IgD-negative memory B cell (primary cell): ENCODE data around the gene RASSF1. TPM values are rescaled to one million over a fixed set of nuclear protein-coding genes. Genes with fewer than 3 reads are reported as not detected.

Experiments
- H3K27ac Mint-ChIP-seq, 3 donors: one replicate each; pipeline ENCODE4 v1.8.0; 2020 to 2022; ENCODE audit warnings: mild to moderate bottlenecking in 3 of 3, mixed read lengths in 3 of 3, moderate library complexity in 1 of 3
- H3K27me3 Mint-ChIP-seq: one replicate; pipeline ENCODE4 v1.8.0; 2021; ENCODE audit warnings: mixed read lengths
- H3K36me3 Mint-ChIP-seq: one replicate; pipeline ENCODE4 v1.8.0; 2020; ENCODE audit warnings: mild to moderate bottlenecking, mixed read lengths
- H3K4me1 Mint-ChIP-seq, 3 donors: one replicate each; pipeline ENCODE4 v1.8.0; 2020 to 2022; ENCODE audit warnings: mixed read lengths in 3 of 3, mild to moderate bottlenecking in 1 of 3
- H3K4me3 Mint-ChIP-seq, 4 donors: one replicate each; pipeline ENCODE4 v1.8.0; 2020 to 2022; ENCODE audit warnings: mild to moderate bottlenecking in 4 of 4, mixed read lengths in 4 of 4, moderate library complexity in 3 of 4
- H3K9me3 Mint-ChIP-seq, 3 donors: one replicate each; pipeline ENCODE4 v1.8.0; 2020 to 2021; ENCODE audit warnings: mixed read lengths in 3 of 3, mild to moderate bottlenecking in 1 of 3
- polyA plus RNA-seq: library from polyadenylated mRNA; unstranded; fragments of 300-500 nt; fragmentation: Illumina TruSeq; gene quantifications from one replicate; pipeline ENCODE4 v1.2.3, GENCODE V29; 2021

RASSF1 gene
- polyA plus RNA-seq, 1 donor from 2014 or later, result 155 TPM

GRCh38 chr3:50326182-50326541 lies 14.5 kb downstream of the RASSF1 start:
- H3K4me3 Mint-ChIP-seq, result peak overlapping the region in 2 of 4 donors; percentile 81 to 92
- H3K36me3 Mint-ChIP-seq, result no peaks in the 10 kb centered on the region
- no peaks in the 10 kb centered on the region for H3K27me3 Mint-ChIP-seq
- H3K4me1 Mint-ChIP-seq, result peaks cover 11 to 19% (median 17%) of the 10 kb centered on the region in 3 donors
- no peak overlapping the region for H3K27ac Mint-ChIP-seq
- H3K9me3 Mint-ChIP-seq, result no peaks in the 10 kb centered on the region

GRCh38 chr3:50325497-50326181 lies 15.0 kb downstream of the RASSF1 start:
- no peaks in the 10 kb centered on the region for H3K36me3 Mint-ChIP-seq
- no peaks in the 10 kb centered on the region for H3K9me3 Mint-ChIP-seq
- H3K4me3 Mint-ChIP-seq, result peak overlapping the region in 2 of 4 donors; percentile 41 to 92
- no peaks in the 10 kb centered on the region for H3K27me3 Mint-ChIP-seq
- H3K4me1 Mint-ChIP-seq, result peaks cover 11 to 19% (median 19%) of the 10 kb centered on the region in 3 donors
- no peak overlapping the region for H3K27ac Mint-ChIP-seq

GRCh38 chr3:50325113-50325480 lies 15.5 kb downstream of the RASSF1 start:
- H3K4me1 Mint-ChIP-seq, result peaks cover 14 to 23% (median 22%) of the 10 kb centered on the region in 3 donors
- no peaks in the 10 kb centered on the region for H3K36me3 Mint-ChIP-seq
- H3K27me3 Mint-ChIP-seq, result no peaks in the 10 kb centered on the region
- peak overlapping the region in 2 of 4 donors; percentile 27 to 92 for H3K4me3 Mint-ChIP-seq
- no peaks in the 10 kb centered on the region for H3K9me3 Mint-ChIP-seq
- peak overlapping the region in 1 of 3 donors; percentile 86 for H3K27ac Mint-ChIP-seq

- Mint-ChIP-seq H3K36me3 (no peaks in the 10 kb centered on the region), H3K9me3 (no peaks in the 10 kb centered on the region), H3K27me3 (no peaks in the 10 kb centered on the region), H3K4me3 (peak overlapping the region in 3 of 4 donors; percentile 3 to 92 (median 27)), H3K4me1 (peaks cover 17 to 27% (median 26%) of the 10 kb centered on the region in 3 donors), H3K27ac (peak overlapping the region in 2 of 3 donors; percentile 63 to 86)
Measured at GRCh38 chr3:50324351-50325112, 16.1 kb downstream of the RASSF1 start.

GRCh38 chr3:50323614-50324199 lies 16.9 kb downstream of the RASSF1 start:
- Mint-ChIP-seq H3K9me3 (no peaks in the 10 kb centered on the region), H3K36me3 (no peaks in the 10 kb centered on the region), H3K4me3 (peak overlapping the region in 1 of 4 donors; percentile 92), H3K27ac (peak overlapping the region in 2 of 3 donors; percentile 53 to 89), H3K27me3 (no peaks in the 10 kb centered on the region), H3K4me1 (peaks cover 20 to 34% (median 30%) of the 10 kb centered on the region in 3 donors)

- Mint-ChIP-seq H3K9me3 (no peaks in the 10 kb centered on the region), H3K27me3 (no peaks in the 10 kb centered on the region), H3K27ac (peak overlapping the region in 2 of 3 donors; percentile 53 to 89), H3K4me1 (peaks cover 17 to 34% (median 28%) of the 10 kb centered on the region in 3 donors), H3K36me3 (no peaks in the 10 kb centered on the region), H3K4me3 (peak overlapping the region in 2 of 4 donors; percentile 13 to 92)
Measured at GRCh38 chr3:50323092-50323600, 17.5 kb downstream of the RASSF1 start.

- Mint-ChIP-seq H3K27ac (peak within 1 kb of the TSS; percentile 89 to 96 (median 95)), H3K27me3 (no peaks in the 10 kb centered on the region), H3K4me3 (peak within 1 kb of the TSS; percentile 84 to 96 (median 94)), H3K4me1 (peaks cover 15 to 31% (median 26%) of the 10 kb centered on the region in 3 donors), H3K36me3 (no peaks in the 10 kb centered on the region), H3K9me3 (no peaks in the 10 kb centered on the region)
Measured at GRCh38 chr3:50322386-50323091, 18.1 kb downstream of the RASSF1 start, which contains the start of gene HYAL2. Gene HYAL2, minus strand, starts transcription at chr3:50322745. Its CDS starts 2,256 bp downstream, at chr3:50320489.

- Mint-ChIP-seq H3K4me1 (peaks cover 16 to 32% (median 25%) of the 10 kb centered on the region in 3 donors), H3K9me3 (no peaks in the 10 kb centered on the region), H3K36me3 (no peaks in the 10 kb centered on the region), H3K27me3 (no peaks in the 10 kb centered on the region), H3K27ac (peak overlapping the region in 2 of 3 donors; percentile 89 to 95), H3K4me3 (peak overlapping the region in 3 of 4 donors; percentile 84 to 95 (median 90))
Measured at GRCh38 chr3:50322115-50322385, 18.6 kb downstream of the RASSF1 start.

- H3K27me3 Mint-ChIP-seq, result no peaks in the 10 kb centered on the region
- no peaks in the 10 kb centered on the region for H3K9me3 Mint-ChIP-seq
- peak overlapping the region; percentile 84 to 96 (median 92) for H3K4me3 Mint-ChIP-seq
- peak overlapping the region; percentile 89 to 96 (median 95) for H3K27ac Mint-ChIP-seq
- peaks cover 21 to 37% (median 26%) of the 10 kb centered on the region in 3 donors for H3K4me1 Mint-ChIP-seq
- H3K36me3 Mint-ChIP-seq, result no peaks in the 10 kb centered on the region
Measured at GRCh38 chr3:50321336-50322114, 19.1 kb downstream of the RASSF1 start.

- peaks cover 25 to 41% (median 28%) of the 10 kb centered on the region in 3 donors for H3K4me1 Mint-ChIP-seq
- H3K27ac Mint-ChIP-seq, result peak overlapping the region; percentile 33 to 88 (median 82)
Measured at GRCh38 chr3:50320853-50321335, 19.7 kb downstream of the RASSF1 start.

GRCh38 chr3:50319894-50320625 lies 20.6 kb downstream of the RASSF1 start:
- H3K9me3 Mint-ChIP-seq, result no peaks in the 10 kb centered on the region
- H3K4me1 Mint-ChIP-seq, result peaks cover 25 to 41% (median 28%) of the 10 kb centered on the region in 3 donors
- peaks cover 2% of the 10 kb centered on the region for H3K36me3 Mint-ChIP-seq
- peak overlapping the region; percentile 33 to 88 (median 82) for H3K27ac Mint-ChIP-seq
- H3K27me3 Mint-ChIP-seq, result no peaks in the 10 kb centered on the region
- peak overlapping the region; percentile 89 to 98 (median 93) for H3K4me3 Mint-ChIP-seq

More at GRCh38 chr3:50320853-50321335, 19.7 kb downstream of the RASSF1 start:
- H3K36me3 Mint-ChIP-seq, result peaks cover 2% of the 10 kb centered on the region
- H3K27me3 Mint-ChIP-seq, result no peaks in the 10 kb centered on the region
- H3K9me3 Mint-ChIP-seq, result no peaks in the 10 kb centered on the region
- peak overlapping the region; percentile 89 to 98 (median 93) for H3K4me3 Mint-ChIP-seq

GRCh38 chr3:50319181-50319893 lies 21.3 kb downstream of the RASSF1 start:
- H3K27me3 Mint-ChIP-seq, result no peaks in the 10 kb centered on the region
- peak overlapping the region in 1 of 3 donors; percentile 82 for H3K27ac Mint-ChIP-seq
- peaks cover 2% of the 10 kb centered on the region for H3K36me3 Mint-ChIP-seq

More at GRCh38 chr3:50319181-50319893, 21.3 kb downstream of the RASSF1 start:
- H3K4me1 Mint-ChIP-seq, result peaks cover 24 to 35% (median 25%) of the 10 kb centered on the region in 3 donors
- peak overlapping the region in 2 of 4 donors; percentile 48 to 92 for H3K4me3 Mint-ChIP-seq
- no peaks in the 10 kb centered on the region for H3K9me3 Mint-ChIP-seq
